Keratinocyte (primary cell): ENCODE data around the gene NUTM2F. TPM values are rescaled to one million over a fixed set of nuclear protein-coding genes. Genes with fewer than 3 reads are reported as not detected.

ENCODE experiments used
- DNase-seq: peaks from one replicate; pipeline ENCODE4 v3.0.0-alpha.2; 2011; ENCODE audit warnings: low read depth, missing footprints, low spot score
- FAIRE-seq: peaks from 2 replicates; lab custom pipeline; 2011; peaks lifted over from hg19 to GRCh38; lab: Jason Lieb, UNC
- H2AFZ ChIP-seq: 2 replicates; pipeline ENCODE4 v1.6.0; 2012; ENCODE audit warnings: low read length, control low read depth, inconsistent platforms; ENCODE audit not compliant: control insufficient read depth
- H3K27ac ChIP-seq: 2 replicates; pipeline ENCODE4 v1.5.1; 2011; ENCODE audit warnings: low read length; ENCODE audit not compliant: control insufficient read depth, insufficient read depth
- H3K27me3 ChIP-seq: 3 replicates; pipeline ENCODE4 v1.6.0; 2011; ENCODE audit warnings: low read length; ENCODE audit not compliant: control insufficient read depth, insufficient read depth; ENCODE audit errors: extremely low read depth
- H3K36me3 ChIP-seq, 2 experiments: 2 replicates in 1 of 2; 3 replicates in 1 of 2; pipeline ENCODE4 v1.5.1; 2011; ENCODE audit warnings: low read length in 2 of 2, mild to moderate bottlenecking in 1 of 2; ENCODE audit not compliant: control insufficient read depth in 2 of 2, insufficient read depth in 2 of 2; ENCODE audit errors: extremely low read depth in 1 of 2
- H3K4me1 ChIP-seq: 3 replicates; pipeline ENCODE4 v1.5.1; 2011; ENCODE audit warnings: low read length; ENCODE audit not compliant: control insufficient read depth, insufficient read depth; ENCODE audit errors: extremely low read depth
- H3K4me2 ChIP-seq: 3 replicates; pipeline ENCODE4 v1.6.0; 2011; ENCODE audit warnings: low read depth, low read length; ENCODE audit not compliant: control insufficient read depth, insufficient read depth; ENCODE audit errors: extremely low read depth
- H3K4me3 ChIP-seq, 3 experiments: fragments of 200-600 bp in 1 of 3; sonication (generic) in 1 of 3; 2 replicates in 2 of 3; 3 replicates in 1 of 3; pipeline ENCODE4 v1.5.1; 2011 to 2016; ENCODE audit warnings: low read length in 3 of 3, mild to moderate bottlenecking in 3 of 3, control low read depth in 2 of 3, inconsistent platforms in 1 of 3, low read depth in 1 of 3, mixed read lengths in 1 of 3, mixed run types in 1 of 3, moderate library complexity in 1 of 3; ENCODE audit not compliant: control insufficient read depth in 2 of 3, insufficient read depth in 2 of 3; ENCODE audit errors: extremely low read depth in 1 of 3
- H3K79me2 ChIP-seq: 2 replicates; pipeline ENCODE4 v1.6.0; 2012; ENCODE audit warnings: low read length; ENCODE audit not compliant: control insufficient read depth, insufficient read depth
- H3K9ac ChIP-seq: 3 replicates; pipeline ENCODE4 v1.6.0; 2011; ENCODE audit warnings: low read length; ENCODE audit not compliant: control insufficient read depth, insufficient read depth; ENCODE audit errors: extremely low read depth
- H3K9me1 ChIP-seq: 3 replicates; pipeline ENCODE4 v1.6.0; 2011; ENCODE audit warnings: low read length; ENCODE audit not compliant: control insufficient read depth, insufficient read depth; ENCODE audit errors: extremely low read depth
- H3K9me3 ChIP-seq: 2 replicates; pipeline ENCODE4 v1.5.1; 2012; ENCODE audit warnings: low read depth, low read length; ENCODE audit not compliant: control insufficient read depth
- H4K20me1 ChIP-seq: 3 replicates; pipeline ENCODE4 v1.6.0; 2011; ENCODE audit warnings: low read length; ENCODE audit not compliant: control insufficient read depth, insufficient read depth; ENCODE audit errors: extremely low read depth
- CTCF ChIP-seq, 3 experiments: IDR thresholded peaks in 1 of 3; conservative IDR thresholded peaks in 1 of 3; optimal IDR thresholded peaks in 1 of 3; 2 replicates in 2 of 3; 3 replicates in 1 of 3; pipeline versions ENCODE3 to v1.5.1; 2011; ENCODE audit warnings: low read length in 3 of 3, mild to moderate bottlenecking in 3 of 3, moderate library complexity in 2 of 3, control low read depth in 1 of 3, inconsistent platforms in 1 of 3; ENCODE audit not compliant: insufficient read depth in 2 of 3; ENCODE audit errors: extremely low read depth in 1 of 3
- EZH2 ChIP-seq: IDR thresholded peaks from one replicate; pipeline ENCODE4 v1.6.1; 2012; ENCODE audit warnings: inconsistent platforms, mild to moderate bottlenecking, low read length, moderate library complexity
- dilution Hi-C: fragments of 300-500 bp; cut with MboI; formaldehyde crosslinking; loops from one replicate; pipeline ENCODE4 v1.7.0; 2020; ENCODE audit warnings: low sequenced_read_pairs; ENCODE audit not compliant: extremely low pct_ligation_motif_present
- polyA plus RNA-seq, 5 experiments: library from polyadenylated mRNA; depleted of rRNA in 3 of 5; stranded (reverse) in 3 of 5; stranded (forward) in 1 of 5; unstranded in 1 of 5; fragments of >200 nt; gene quantifications; 1 replicate in 1 of 5; 2 replicates in 3 of 5; 3 replicates in 1 of 5; pipeline versions ENCODE4 v1.2.1 to v1.2.3, GENCODE V29; 2011 to 2012; ENCODE audit warnings: missing spikeins in 2 of 5, low read depth in 1 of 5, low replicate concordance in 1 of 5

The NUTM2F gene
- polyA plus RNA-seq, 1 donor (not counting 4 experiments of a cell fraction or from before 2014, with no cell fraction given) = not detected

- FAIRE-seq = no peak
- H3K4me3 ChIP-seq = no peak overlapping the region
- no peak for TF ChIP-seq EZH2
- no peak for TF ChIP-seq CTCF (optimal IDR thresholded peaks at IDR 0.05 in 1 of 3, IDR thresholded peaks at IDR 0.05 in 1 of 3, conservative IDR thresholded peaks at IDR 0.05 in 1 of 3; ENCODE audit: extremely low read depth in 1 of 3, insufficient read depth in 2 of 3, low read length in 3 of 3)
- no peaks in the 10 kb centered on the region for H3K9me3 ChIP-seq
- no peaks in the 10 kb centered on the region for H3K79me2 ChIP-seq
- no peaks in the 10 kb centered on the region for H3K9me1 ChIP-seq
- no peaks in the 10 kb centered on the region for H3K36me3 ChIP-seq
- no peak for DNase-seq
- H3K27ac ChIP-seq = no peak overlapping the region
- H3K4me1 ChIP-seq = no peaks in the 10 kb centered on the region
- H4K20me1 ChIP-seq = no peaks in the 10 kb centered on the region
- no peak overlapping the region for H2AFZ ChIP-seq
- no peak overlapping the region for H3K4me2 ChIP-seq
- dilution Hi-C loops = no loop called here
- no peaks in the 10 kb centered on the region for H3K27me3 ChIP-seq
- no peak overlapping the region for H3K9ac ChIP-seq
These were observed 26.0 kb downstream of the NUTM2F start for GRCh38 chr9:94302426-94302825.

GRCh38 chr9:94301583-94301982 is 26.9 kb downstream of the NUTM2F start:
- H3K27ac ChIP-seq = no peak overlapping the region
- H2AFZ ChIP-seq = no peak overlapping the region
- dilution Hi-C loops = no loop called here
- no peaks in the 10 kb centered on the region for H3K9me1 ChIP-seq
- H3K36me3 ChIP-seq = no peaks in the 10 kb centered on the region
- no peak overlapping the region for H3K9ac ChIP-seq
- H3K9me3 ChIP-seq = no peaks in the 10 kb centered on the region
- H3K4me2 ChIP-seq = no peak overlapping the region
- no peaks in the 10 kb centered on the region for H3K4me1 ChIP-seq
- H3K79me2 ChIP-seq = no peaks in the 10 kb centered on the region
- no peaks in the 10 kb centered on the region for H3K27me3 ChIP-seq
- DNase-seq (no peak), FAIRE-seq (no peak)
- H3K4me3 ChIP-seq = no peak overlapping the region
- no peaks in the 10 kb centered on the region for H4K20me1 ChIP-seq
- TF ChIP-seq EZH2 = no peak
- no peak for TF ChIP-seq CTCF (optimal IDR thresholded peaks at IDR 0.05 in 1 of 3, IDR thresholded peaks at IDR 0.05 in 1 of 3, conservative IDR thresholded peaks at IDR 0.05 in 1 of 3; ENCODE audit: extremely low read depth in 1 of 3, insufficient read depth in 2 of 3, low read length in 3 of 3)
